Common myeloid progenitor, CD34-positive (primary cell): ENCODE data around the gene SLC39A9.

ENCODE experiments used
- CTCF ChIA-PET: fragments of 350-600 bp; sonication (Branson Sonifier 250); formaldehyde crosslinking; loops from one replicate; lab custom pipeline; 2021; ENCODE audit warnings: antibody characterized with exemption; lab: Charles Lee
- POLR2A ChIA-PET: fragments of 350-600 bp; sonication (Branson Sonifier 250); formaldehyde crosslinking; loops from one replicate; lab custom pipeline; 2021; ENCODE audit warnings: antibody characterized with exemption; lab: Charles Lee
- DNase-seq, 3 donors: peaks; one replicate each; pipeline versions ENCODE4 v3.0.0 to v3.0.0-alpha.2; 2013
- H3K27ac ChIP-seq, 2 experiments: 1 replicate in 1 of 2; 2 replicates in 1 of 2; pipeline ENCODE4 v1.7.0; 2013; ENCODE audit warnings: inconsistent platforms in 2 of 2, low read length in 2 of 2, mild to moderate bottlenecking in 2 of 2, low read depth in 1 of 2, moderate library complexity in 1 of 2; ENCODE audit not compliant: severe bottlenecking in 2 of 2, insufficient read depth in 1 of 2, poor library complexity in 1 of 2
- H3K27me3 ChIP-seq, 5 experiments: replicated peaks in 2 of 5; 1 replicate in 3 of 5; 2 replicates in 2 of 5; pipeline versions ENCODE4 v1.6.1 to v1.7.0; 2013; ENCODE audit warnings: low read length in 4 of 5, mild to moderate bottlenecking in 2 of 5, moderate library complexity in 2 of 5, inconsistent platforms in 1 of 5; ENCODE audit not compliant: insufficient read depth in 5 of 5, control insufficient read depth in 4 of 5
- H3K36me3 ChIP-seq, 4 experiments: 1 replicate in 2 of 4; 2 replicates in 2 of 4; pipeline versions ENCODE4 v1.6.1 to v1.7.0; 2013; ENCODE audit warnings: low read length in 3 of 4, control low read depth in 1 of 4, mild to moderate bottlenecking in 1 of 4; ENCODE audit not compliant: control insufficient read depth in 4 of 4, insufficient read depth in 4 of 4
- H3K4me1 ChIP-seq, 4 experiments: 1 replicate in 3 of 4; 2 replicates in 1 of 4; pipeline versions ENCODE4 v1.6.1 to v1.7.1; 2013; ENCODE audit warnings: low read length in 3 of 4, mild to moderate bottlenecking in 3 of 4, control low read depth in 1 of 4, inconsistent platforms in 1 of 4, moderate library complexity in 1 of 4; ENCODE audit not compliant: control insufficient read depth in 4 of 4, insufficient read depth in 4 of 4; ENCODE audit errors: control extremely low read depth in 1 of 4
- H3K4me3 ChIP-seq, 7 experiments: 1 replicate in 4 of 7; 2 replicates in 3 of 7; pipeline versions ENCODE4 v1.5.1 to v1.7.0; 2013; ENCODE audit warnings: mild to moderate bottlenecking in 7 of 7, low read length in 6 of 7, moderate library complexity in 6 of 7, inconsistent platforms in 2 of 7, low read depth in 2 of 7, control low read depth in 1 of 7; ENCODE audit not compliant: insufficient read depth in 4 of 7, control insufficient read depth in 1 of 7; ENCODE audit errors: extremely low read depth in 1 of 7
- H3K9me3 ChIP-seq, 5 experiments: 1 replicate in 4 of 5; 2 replicates in 1 of 5; pipeline versions ENCODE4 v1.6.1 to v1.7.1; 2013; ENCODE audit warnings: low read length in 4 of 5, mild to moderate bottlenecking in 2 of 5, inconsistent platforms in 1 of 5, low read depth in 1 of 5, moderate library complexity in 1 of 5; ENCODE audit not compliant: control insufficient read depth in 4 of 5, insufficient read depth in 2 of 5; ENCODE audit errors: control extremely low read depth in 1 of 5
- WGBS: methylation state at CpG from one replicate; pipeline ENCODE4 v1.1.5; 2013; ENCODE audit not compliant: insufficient coverage; 5-methylcytosine and 5-hydroxymethylcytosine counted together

SLC39A9 gene

DNA sequence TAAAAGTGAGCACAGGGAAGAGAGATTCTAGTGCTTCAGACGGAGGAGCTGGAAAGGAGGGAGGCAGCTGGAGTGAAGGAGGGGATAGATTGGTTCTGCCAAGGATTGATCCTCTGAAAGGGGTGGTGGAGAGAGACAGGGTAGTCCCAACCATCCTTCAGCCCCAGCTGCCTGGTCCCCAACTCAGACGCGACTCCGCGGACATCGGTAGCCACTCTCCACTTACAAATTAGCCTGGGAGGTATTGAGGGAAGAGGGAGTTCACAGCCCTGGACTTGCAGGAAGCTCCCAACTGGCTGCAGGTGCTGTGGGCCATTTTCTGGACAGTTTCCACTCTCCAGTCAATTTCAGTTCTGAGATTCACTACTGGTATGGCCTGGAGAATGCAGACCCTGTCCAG, 87.2 kb downstream of the SLC39A9 start:
- H3K9me3 ChIP-seq: no peaks in the 10 kb centered on the region
- 95% methylated on average over 4 of the region's 6 CpGs for WGBS
- no peak for DNase-seq
- H3K27ac ChIP-seq: no peak overlapping the region
- H3K4me3 ChIP-seq: no peak overlapping the region
- POLR2A ChIA-PET: interaction anchor here (1.3 kb wide), 1 partner anchor 14 kb away, joined by 6 read pairs; no protein-coding TSS in a partner anchor
- CTCF ChIA-PET: interaction anchor here (0.6 to 3.5 kb wide), 2 partner anchors 8 to 11 kb away, joined by 4 to 17 read pairs; no protein-coding TSS in a partner anchor
- peaks cover 0 to 18% (median 10%) of the 10 kb centered on the region in 4 experiments for H3K4me1 ChIP-seq
- H3K27me3 ChIP-seq: peaks cover 4 to 76% (median 36%) of the 10 kb centered on the region in 5 experiments
- no peaks in the 10 kb centered on the region for H3K36me3 ChIP-seq

DNA sequence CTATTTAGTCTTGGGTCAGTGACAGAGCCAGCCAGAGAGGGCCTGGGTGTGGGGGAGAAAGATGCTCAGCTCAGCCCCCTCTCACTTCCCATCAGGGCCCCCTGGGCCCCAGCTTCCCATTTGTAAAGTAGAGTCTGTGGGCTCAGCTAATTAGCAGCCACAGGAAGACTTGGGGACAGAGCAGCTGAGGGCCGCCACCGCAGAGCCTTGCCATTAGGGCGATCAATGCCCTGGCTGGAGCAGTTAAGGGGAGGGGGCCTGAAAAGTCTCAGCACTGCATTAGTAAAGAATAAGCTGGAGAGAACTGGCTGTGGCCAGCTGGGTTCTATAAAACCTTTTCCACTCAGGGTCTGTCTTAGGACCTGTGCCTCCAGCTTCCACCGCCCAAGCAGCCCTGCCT, 88.7 kb downstream of the SLC39A9 start:
- no peaks in the 10 kb centered on the region for H3K9me3 ChIP-seq
- 85% methylated on average over 4 of the region's 4 CpGs for WGBS
- peaks cover 0 to 18% (median 10%) of the 10 kb centered on the region in 4 experiments for H3K4me1 ChIP-seq
- no peak overlapping the region for H3K27ac ChIP-seq
- ChIA-PET CTCF (interaction anchor here (1.2 to 3.5 kb wide), 2 partner anchors 10 to 12 kb away, joined by 3 to 17 read pairs; no protein-coding TSS in a partner anchor), POLR2A (interaction anchor here (0.6 kb wide), 1 partner anchor 1772 kb away, joined by 4 read pairs; no protein-coding TSS in a partner anchor)
- DNase-seq: no peak
- no peaks in the 10 kb centered on the region for H3K36me3 ChIP-seq
- peaks cover 0 to 73% (median 41%) of the 10 kb centered on the region in 5 experiments for H3K27me3 ChIP-seq
- no peak overlapping the region for H3K4me3 ChIP-seq

DNA sequence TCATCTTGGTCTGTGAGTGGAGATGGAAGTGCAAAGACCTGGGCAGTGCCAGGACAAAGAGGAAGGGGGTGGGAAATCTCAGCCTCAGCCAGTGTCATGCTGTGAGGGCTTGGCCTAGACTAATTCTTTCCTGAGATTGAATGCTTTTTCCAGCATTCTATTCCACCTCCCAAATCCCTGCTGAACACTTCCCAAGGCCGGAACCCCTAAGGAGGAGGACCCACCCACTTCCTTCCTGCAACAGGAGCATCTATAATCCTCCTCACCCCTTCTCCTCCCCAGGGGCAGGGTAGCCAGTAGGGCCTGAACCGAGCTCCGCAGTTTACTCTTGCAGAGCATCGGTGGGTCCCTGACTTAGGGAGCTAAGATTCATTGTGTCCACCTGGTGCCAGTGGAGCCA, 89.3 kb downstream of the SLC39A9 start:
- no peaks in the 10 kb centered on the region for H3K9me3 ChIP-seq
- peaks cover 0 to 18% (median 10%) of the 10 kb centered on the region in 4 experiments for H3K4me1 ChIP-seq
- no peaks in the 10 kb centered on the region for H3K36me3 ChIP-seq
- no peak overlapping the region for H3K4me3 ChIP-seq
- no peak overlapping the region for H3K27ac ChIP-seq
- DNase-seq: no peak
- H3K27me3 ChIP-seq: peaks cover 0 to 70% (median 39%) of the 10 kb centered on the region in 5 experiments
- ChIA-PET CTCF (interaction anchor here (3.5 kb wide), 1 partner anchor 13 kb away, joined by 17 read pairs; no protein-coding TSS in a partner anchor), POLR2A (interaction anchor here (0.6 kb wide), 1 partner anchor 1773 kb away, joined by 4 read pairs; no protein-coding TSS in a partner anchor)
- WGBS: 49% methylated on average over 2 of the region's 4 CpGs

DNA sequence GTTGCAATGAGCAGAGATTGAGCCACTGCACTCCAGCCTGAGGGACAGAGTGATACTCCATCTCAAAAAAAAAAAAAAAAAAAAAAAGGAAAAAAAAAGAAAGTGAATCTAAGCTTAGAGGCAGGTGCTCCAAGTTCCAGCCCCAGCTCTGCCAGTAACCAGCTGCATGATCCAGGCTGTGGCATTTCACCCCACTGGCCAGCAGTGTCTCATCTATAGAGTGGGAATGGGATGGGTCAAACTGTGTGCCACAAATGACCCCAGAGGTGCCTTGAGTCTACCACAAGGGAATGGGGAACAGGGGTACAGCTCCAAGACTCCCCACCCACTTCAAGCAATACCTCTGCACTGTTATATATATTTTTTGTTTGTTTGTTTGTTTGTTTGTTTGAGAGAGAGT, 91.0 kb downstream of the SLC39A9 start:
- CTCF ChIA-PET: interaction anchor here (0.7 kb wide), 1 partner anchor 14 kb away, joined by 3 read pairs; no protein-coding TSS in a partner anchor
- no peaks in the 10 kb centered on the region for H3K9me3 ChIP-seq
- DNase-seq: no peak
- H3K4me1 ChIP-seq: peaks cover 0 to 8% (median 6%) of the 10 kb centered on the region in 4 experiments
- no peak overlapping the region for H3K4me3 ChIP-seq
- H3K27ac ChIP-seq: no peak overlapping the region
- no peaks in the 10 kb centered on the region for H3K36me3 ChIP-seq
- H3K27me3 ChIP-seq: peaks cover 3 to 57% (median 42%) of the 10 kb centered on the region in 5 experiments
- POLR2A ChIA-PET: no interaction called here

- Histone ChIP-seq H3K9me3 (no peaks in the 10 kb centered on the region), H3K27ac (no peak overlapping the region), H3K4me3 (no peak overlapping the region), H3K4me1 (no peaks in the 10 kb centered on the region), H3K36me3 (no peaks in the 10 kb centered on the region), H3K27me3 (peaks cover 3 to 49% (median 42%) of the 10 kb centered on the region in 5 experiments)
- 91% methylated on average over 5 of the region's 7 CpGs for WGBS
- ChIA-PET CTCF (interaction anchor here (1.6 kb wide), 1 partner anchor 9 kb away, joined by 4 read pairs; no protein-coding TSS in a partner anchor), POLR2A (no interaction called here)
- no peak for DNase-seq
These were observed 91.9 kb downstream of the SLC39A9 start for GRCh38 chr14:69490219-69490918.

DNA sequence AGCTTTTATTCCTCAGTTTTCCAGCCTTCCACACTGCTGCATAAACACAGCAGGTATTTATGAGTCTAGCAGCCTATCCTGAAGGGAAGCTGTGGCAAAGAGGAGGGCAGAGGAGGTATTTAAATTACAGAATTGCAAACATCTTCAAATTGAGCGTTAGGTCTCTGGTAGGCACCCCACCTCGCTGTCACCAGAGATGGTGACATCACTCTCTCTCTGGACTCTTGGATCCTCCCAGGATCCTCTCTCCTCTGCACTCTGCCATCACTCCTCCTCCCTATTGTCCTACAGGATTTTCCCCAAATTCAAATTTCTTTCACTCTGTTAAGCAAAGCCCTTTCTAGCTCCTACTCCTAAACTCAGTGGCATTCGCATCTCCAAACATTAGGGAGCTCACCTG, 92.7 kb downstream of the SLC39A9 start:
- Histone ChIP-seq H3K4me3 (no peak overlapping the region), H3K36me3 (no peaks in the 10 kb centered on the region), H3K4me1 (no peaks in the 10 kb centered on the region), H3K9me3 (no peaks in the 10 kb centered on the region), H3K27me3 (peaks cover 3 to 41% (median 33%) of the 10 kb centered on the region in 5 experiments), H3K27ac (no peak overlapping the region)
- no peak for DNase-seq
- WGBS: 89% methylated on average over 3 of the region's 3 CpGs
- CTCF ChIA-PET: interaction anchor here (1.4 to 2.6 kb wide), 3 partner anchors 10 to 16 kb away, joined by 4 to 5 read pairs (median 4); no protein-coding TSS in a partner anchor
- POLR2A ChIA-PET: no interaction called here

- no peak overlapping the region for H3K4me3 ChIP-seq
- WGBS: 84% methylated on average over 3 of the region's 4 CpGs
- peaks cover 3 to 33% (median 15%) of the 10 kb centered on the region in 5 experiments for H3K27me3 ChIP-seq
- ChIA-PET CTCF (interaction anchor here (1.1 to 2.6 kb wide), 3 partner anchors 18 to 39 kb away, joined by 3 to 5 read pairs (median 5); no protein-coding TSS in a partner anchor), POLR2A (no interaction called here)
- DNase-seq: no peak
- no peak overlapping the region for H3K27ac ChIP-seq
- no peaks in the 10 kb centered on the region for H3K4me1 ChIP-seq
- H3K9me3 ChIP-seq: no peaks in the 10 kb centered on the region
- H3K36me3 ChIP-seq: no peaks in the 10 kb centered on the region
These were observed 94.5 kb downstream of the SLC39A9 start for GRCh38 chr14:69493038-69493437.
